ENCODE measurements around the gene VWC2L.
A peak's percentile ranks its signal among the peaks of the same experiment; 100 is the strongest.

The VWC2L gene

DNA sequence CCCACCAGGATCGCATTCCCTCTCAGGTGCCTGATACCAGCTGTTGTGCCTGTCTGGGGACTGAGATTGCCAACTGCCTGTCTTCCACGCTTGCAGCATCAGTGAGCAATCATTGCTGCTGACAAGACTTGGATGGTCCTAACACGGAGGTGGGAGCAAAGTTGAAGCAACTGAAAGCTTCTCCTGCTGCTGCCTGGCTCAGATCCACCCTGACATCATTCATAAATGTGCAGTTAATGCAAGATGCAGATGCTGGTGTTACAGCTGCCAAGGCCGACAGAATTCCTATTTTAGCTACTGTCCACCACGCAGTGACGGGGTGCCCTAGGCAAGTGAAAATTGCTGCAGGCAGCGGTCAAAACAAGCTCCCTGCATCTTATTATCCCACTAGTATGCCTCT lies 131.4 kb downstream of the VWC2L start:
- no peak for DNase-seq (ENCODE audit: low spot score)

- DNase-seq (ENCODE audit: low spot score) = no peak
Measured at GRCh38 chr2:214542866-214543265, 132.0 kb downstream of the VWC2L start.

- no peak for DNase-seq (ENCODE audit: low spot score)
Measured at GRCh38 chr2:214543386-214543955, 132.6 kb downstream of the VWC2L start.

DNA sequence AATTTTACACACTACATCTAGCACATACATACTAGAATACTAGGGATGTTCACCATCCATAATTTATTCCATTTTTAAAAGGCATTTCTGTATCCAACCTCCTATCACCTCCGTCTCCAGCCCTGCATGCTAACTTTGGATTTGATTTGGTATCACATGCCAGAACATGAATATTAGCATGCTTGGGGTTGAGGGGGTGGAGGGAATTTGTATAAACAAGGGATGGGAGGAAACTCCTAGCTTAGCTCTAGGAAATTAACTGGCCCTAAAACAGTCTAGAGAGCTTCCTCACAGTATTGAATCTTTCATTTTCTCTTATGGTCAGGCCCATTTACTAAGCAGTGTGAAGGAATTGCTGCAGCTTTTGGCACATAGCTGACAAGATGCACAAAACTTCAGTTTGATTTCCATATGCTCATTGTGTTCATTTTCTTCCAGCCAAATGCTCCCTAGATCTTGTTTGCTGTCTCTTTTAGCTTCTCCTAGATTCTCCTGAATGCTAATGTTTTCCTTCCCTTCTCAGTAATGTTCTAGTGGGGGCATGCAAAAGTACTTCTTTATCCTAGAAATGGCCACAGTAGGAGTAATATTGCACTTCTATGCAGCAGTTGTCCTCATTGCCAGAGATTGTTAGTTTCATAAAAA lies 135.2 kb downstream of the VWC2L start:
- DNase-seq (ENCODE audit: low spot score) = no peak

- no peak for DNase-seq (ENCODE audit: low spot score)
Measured at GRCh38 chr2:214547931-214548330, 137.1 kb downstream of the VWC2L start.

DNA sequence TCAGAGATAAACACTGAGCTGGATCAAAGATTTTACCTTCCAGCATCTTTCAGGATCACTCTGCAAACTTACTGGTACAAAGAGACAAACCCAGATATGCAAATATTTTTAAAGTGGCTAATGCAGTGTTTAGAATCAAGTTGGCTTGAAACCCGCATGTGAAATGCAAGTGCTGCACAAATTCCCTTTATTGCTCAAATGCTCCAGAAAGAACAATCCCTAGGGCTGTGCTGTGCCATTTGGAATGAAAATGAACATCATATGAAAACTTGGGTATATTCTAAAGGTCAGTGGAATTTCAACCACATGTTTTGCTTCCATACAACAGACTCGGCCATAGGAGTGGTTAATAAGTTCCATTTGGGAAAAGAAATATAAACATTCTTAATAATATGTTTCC lies 139.1 kb downstream of the VWC2L start:
- no peak for DNase-seq (ENCODE audit: low spot score)

- DNase-seq (ENCODE audit: low spot score) = no peak
Measured at GRCh38 chr2:214550786-214551185, 139.9 kb downstream of the VWC2L start.

DNA sequence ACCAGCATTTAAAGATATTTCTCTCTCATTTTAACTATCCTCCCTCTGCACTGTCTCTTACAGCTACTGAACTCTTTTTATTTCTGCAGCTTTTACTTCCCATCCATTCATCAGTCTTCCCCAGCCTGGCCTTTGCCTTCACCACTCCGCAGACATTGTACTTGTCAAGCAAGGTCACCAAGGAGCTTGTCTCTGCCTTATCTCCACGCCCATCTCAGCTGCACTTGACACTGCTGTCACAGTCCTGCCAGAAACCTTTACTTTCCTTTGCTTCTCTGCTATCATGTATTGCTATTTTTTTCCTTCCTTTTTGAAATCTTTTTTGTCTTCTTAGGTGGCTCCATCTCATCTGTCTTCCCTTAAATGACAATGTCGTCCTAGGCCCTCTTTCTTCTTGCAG lies 147.0 kb downstream of the VWC2L start:
- DNase-seq (ENCODE audit: low spot score) = no peak

DNA sequence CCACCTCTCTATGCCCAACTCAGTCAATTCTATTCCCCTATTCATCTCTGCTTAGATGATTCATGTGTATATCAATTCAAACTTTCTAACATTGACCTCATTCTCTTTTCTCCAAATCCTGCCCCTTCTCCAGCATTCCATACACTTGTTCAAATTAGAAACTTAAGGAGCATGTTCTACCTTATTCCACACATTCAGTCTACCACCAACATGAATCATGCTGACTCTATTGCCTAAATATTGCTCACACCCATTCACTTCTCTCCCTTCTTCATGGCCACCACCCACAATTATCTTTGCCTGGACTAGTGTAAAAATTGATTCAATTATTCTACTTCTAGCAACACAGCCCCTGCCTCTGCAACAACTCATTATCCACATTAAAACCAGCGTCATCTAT lies 147.5 kb downstream of the VWC2L start:
- DNase-seq (ENCODE audit: low spot score) = no peak

- DNase-seq (ENCODE audit: low spot score) = no peak
Measured at GRCh38 chr2:214560176-214560575, 149.3 kb downstream of the VWC2L start.

GRCh38 chr2:214560618-214561190 lies 149.8 kb downstream of the VWC2L start:
- no peak for DNase-seq (ENCODE audit: low spot score)

GRCh38 chr2:214565246-214565645 lies 154.4 kb downstream of the VWC2L start:
- no peak for DNase-seq (ENCODE audit: low spot score)

DNA sequence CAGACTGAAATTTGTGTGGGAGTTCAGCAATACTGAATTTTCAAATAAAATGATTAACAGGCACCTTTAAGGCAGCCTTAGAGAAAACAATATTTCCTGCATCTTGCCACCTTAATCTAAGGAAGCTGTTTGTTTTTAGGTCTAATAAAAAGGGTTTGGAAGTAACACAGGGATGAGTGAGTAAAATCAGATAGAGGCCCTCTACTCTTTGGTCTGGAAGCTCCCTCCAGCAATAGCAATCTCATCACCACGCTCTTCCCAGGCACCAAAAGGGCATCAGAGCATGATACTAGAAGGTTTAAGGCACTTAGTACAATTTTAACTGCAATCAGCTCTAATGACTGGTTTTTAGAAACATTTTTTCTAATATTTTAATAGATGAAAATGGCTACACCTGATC lies 155.6 kb downstream of the VWC2L start:
- DNase-seq (ENCODE audit: low spot score) = no peak

GRCh38 chr2:214569419-214570035 lies 158.7 kb downstream of the VWC2L start:
- DNase-seq (ENCODE audit: low spot score) = no peak

DNA sequence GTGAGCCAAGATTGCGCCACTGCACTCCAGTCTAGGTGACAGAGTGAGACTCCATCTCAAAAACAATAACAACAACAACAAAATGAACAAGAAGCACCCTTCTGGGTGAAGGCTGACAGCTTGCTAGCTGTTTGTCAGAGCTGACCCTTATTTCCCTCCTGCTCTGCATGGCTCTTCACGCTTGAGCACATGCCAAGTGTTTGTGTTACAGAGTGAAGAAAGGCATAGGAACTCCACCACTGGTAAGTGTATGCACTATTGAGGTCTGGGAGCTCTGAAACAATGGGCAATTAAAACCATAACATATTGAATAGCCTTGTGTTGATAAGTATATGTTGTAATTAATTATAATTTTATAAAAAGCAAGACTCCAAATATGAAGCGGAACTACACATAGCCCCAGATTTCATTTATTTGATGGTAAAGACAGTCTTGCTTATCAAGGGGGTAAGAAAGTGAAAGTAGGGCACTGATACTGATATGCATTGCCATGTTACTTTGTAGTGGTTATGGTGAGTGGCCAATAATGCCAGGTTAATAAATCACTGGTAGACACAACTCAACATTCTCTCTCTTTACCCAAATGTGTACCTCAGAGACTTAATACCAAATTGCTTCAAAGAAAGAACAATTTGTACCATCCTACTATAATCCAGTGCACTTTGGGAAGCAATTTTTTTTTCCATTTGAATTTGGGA lies 163.4 kb downstream of the VWC2L start:
- DNase-seq (ENCODE audit: low spot score) = no peak

DNA sequence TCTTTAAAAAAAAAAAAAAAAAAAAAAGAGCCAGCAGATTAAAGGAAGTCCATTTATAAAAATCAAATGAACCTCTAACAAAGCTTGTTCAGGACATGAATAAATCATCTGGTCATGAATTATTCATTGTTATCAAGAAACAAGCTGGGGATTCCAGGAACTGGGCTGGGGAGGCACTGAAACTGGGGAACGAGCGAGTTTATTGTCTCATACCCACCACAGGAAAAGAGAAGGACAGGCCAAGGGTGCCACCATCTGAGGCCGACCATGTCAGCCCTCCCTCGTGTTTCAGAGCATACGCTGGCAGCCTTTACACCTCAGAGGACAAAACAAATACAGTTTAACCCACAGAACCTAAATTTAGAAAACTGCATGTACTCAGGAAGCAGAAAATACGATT lies 164.2 kb downstream of the VWC2L start:
- peak; percentile 15 for DNase-seq (ENCODE audit: low spot score)

GRCh38 chr2:214575465-214575864 lies 164.6 kb downstream of the VWC2L start:
- DNase-seq (ENCODE audit: low spot score) = no peak

DNA sequence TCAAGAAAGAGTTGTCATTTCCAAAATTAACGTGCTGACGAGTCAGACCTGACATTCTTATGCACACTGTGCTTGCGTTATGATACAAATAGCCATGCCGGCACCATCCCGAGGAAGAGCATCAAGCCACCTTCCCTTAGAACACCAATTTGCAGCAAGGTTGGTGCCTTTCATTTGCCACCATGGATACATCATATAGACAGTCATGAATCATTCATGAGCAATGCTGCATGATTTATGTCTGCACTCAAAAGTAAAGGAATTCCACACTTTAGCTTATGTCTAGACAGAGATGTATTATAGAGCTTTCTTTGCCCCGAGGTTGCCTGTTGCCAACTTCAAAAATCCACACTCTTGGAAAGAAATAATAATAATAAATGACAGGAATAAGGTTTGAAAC lies 166.9 kb downstream of the VWC2L start:
- no peak for DNase-seq (ENCODE audit: low spot score)

DNA sequence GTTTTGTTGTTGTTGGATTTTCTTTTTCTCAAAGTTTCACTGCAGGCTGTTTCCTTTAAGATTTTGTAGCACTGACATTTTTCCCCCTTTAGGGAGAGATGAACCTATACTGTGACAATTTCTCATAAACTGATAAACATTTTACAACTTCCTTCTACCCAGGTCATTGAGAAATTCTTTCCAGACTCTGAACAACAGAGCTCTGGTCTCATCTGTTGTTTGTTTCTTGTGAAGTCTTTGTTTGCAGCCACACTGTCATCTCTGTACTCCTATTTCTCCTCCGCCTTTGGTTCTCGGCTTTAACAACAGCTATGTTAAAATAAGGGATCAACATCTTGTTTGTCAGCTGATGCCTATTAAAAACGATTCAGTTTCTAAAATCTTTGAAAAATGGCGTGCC lies 167.6 kb downstream of the VWC2L start:
- no peak for DNase-seq (ENCODE audit: low spot score)

- DNase-seq (ENCODE audit: low spot score) = no peak
Measured at GRCh38 chr2:214579035-214579434, 168.2 kb downstream of the VWC2L start.

DNA sequence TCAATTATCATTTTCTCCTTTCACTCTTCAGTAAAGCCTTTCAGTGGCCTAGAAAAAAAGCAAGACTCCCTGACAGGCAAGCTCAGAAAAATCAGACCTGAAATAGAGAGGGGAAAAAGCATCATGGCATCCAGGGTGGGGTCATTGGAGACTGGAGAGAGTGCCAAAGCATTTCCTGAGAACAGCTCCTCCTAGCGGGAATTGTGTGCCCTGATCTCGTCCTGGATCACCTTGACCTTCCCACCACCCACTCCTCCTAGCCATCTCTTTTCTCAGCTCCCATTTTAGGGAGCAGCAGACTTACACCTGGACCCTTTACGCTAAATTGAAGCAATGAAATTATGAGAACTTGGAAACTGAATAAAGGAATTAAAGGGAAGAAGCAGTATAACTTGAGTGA lies 176.6 kb downstream of the VWC2L start:
- DNase-seq (ENCODE audit: low spot score) = peak; percentile 17

- no peak for DNase-seq (ENCODE audit: low spot score)
Measured at GRCh38 chr2:214591366-214591765, 180.5 kb downstream of the VWC2L start.

DNA sequence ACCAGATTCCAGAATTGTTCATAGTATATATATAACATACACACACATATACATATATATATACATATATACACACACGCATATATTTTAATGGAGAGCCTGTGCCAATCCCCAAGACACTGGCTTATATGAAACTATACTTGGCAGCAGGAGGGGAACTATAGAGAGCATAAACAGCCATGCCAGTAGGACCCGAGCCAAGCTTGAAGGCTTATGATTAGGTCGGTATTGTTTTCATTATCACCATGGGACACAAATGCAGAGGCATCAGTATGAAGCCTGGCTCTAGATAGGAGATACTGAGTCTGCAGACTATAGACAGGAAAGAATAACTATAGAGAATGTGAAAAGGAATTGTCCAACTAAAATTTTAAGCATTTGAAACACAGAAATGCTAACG lies 181.2 kb downstream of the VWC2L start:
- DNase-seq (ENCODE audit: low spot score) = no peak

Data from cerebellar cortex (tissue), 1 donor.